NCI-H2196 treated with DMSO at 0.1 percent for 48 hours (cell line): Measurements from ENCODE around the gene CCR7.
"Not testable (repeated sequence)": the region's sequence is repeated elsewhere in the genome, so short reads cannot be mapped to it uniquely, and the experiment has no call there.

ENCODE experiments used
- DNase-seq: peaks from one replicate; lab custom pipeline; 2025; ENCODE audit not compliant: unreplicated experiment; lab: John Stamatoyannopoulos, UW

CCR7 gene

GRCh38 chr17:40597556-40598300 lies 32.5 kb upstream of the CCR7 start:
- DNase-seq: no peak

DNA sequence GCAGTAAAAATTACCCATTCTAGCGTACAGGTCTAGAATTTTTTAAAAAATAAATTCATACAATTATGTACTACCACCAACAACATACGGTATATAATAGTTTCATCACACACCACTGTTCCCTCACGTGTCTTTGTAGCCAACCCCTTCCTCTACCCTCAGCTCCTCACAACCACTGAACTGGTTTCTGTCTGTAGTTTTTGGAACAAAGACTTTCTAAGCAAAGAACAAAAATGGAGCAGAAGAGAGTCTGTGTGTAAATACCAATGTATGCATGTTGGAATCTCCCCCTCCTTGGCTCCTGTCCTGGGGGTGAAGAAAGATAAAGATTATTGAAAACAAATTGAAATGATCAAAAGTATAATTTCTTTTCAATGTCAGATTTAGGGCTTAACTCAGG lies 31.9 kb upstream of the CCR7 start:
- DNase-seq: no peak

DNA sequence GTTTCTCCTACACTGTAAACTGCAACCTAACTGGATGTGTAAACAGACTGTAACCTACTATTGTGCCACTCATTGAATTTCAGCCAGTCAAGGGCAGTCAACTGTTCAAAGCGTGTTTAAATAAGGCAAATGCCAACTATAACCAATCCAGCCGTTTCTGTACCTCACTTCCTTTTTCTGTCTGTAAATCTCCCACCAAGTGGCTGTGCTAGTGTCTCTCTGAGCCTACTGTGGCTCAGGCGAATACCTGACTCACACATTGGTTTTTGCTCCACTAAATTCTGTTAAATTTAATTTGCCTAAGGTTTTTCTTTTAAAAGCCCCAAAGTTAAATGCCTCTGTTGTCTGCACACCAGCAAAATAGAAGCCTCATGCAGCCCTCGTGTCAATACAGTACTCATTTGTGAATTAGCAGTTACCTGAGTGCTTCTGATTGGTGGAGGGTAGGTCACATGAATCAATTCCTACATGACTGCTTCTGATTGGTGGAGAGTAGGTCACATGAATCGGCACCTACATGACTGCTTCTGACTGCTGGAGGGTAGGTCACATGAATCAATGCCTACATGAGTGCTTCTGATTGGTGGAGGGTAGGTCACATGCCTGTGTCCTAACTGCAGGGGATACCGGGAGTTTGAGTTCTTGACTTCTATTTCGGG lies 31.1 kb upstream of the CCR7 start:
- no peak for DNase-seq

DNA sequence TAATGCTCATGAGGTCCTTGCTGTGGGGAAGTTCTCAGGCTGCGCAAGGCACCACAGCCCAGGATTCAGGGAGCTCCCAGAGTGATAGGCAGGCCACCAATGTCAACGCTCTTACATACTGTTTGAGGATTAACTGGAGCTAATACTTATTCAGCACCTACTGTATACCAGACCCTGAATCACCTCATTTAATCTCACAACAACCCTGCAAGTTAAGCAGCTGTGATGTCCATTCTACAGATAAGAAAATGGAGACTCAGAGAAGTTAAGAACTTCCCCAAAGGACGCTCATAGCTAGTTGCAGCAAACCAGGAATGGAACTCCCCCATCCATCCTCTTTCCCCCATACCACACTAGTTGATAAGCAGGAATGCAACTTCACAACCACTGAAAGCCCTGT lies 25.5 kb upstream of the CCR7 start:
- no peak for DNase-seq

GRCh38 chr17:40588552-40588951 lies 23.3 kb upstream of the CCR7 start:
- no peak for DNase-seq

GRCh38 chr17:40586264-40586663 lies 21.0 kb upstream of the CCR7 start:
- DNase-seq: not testable (repeated sequence)

DNA sequence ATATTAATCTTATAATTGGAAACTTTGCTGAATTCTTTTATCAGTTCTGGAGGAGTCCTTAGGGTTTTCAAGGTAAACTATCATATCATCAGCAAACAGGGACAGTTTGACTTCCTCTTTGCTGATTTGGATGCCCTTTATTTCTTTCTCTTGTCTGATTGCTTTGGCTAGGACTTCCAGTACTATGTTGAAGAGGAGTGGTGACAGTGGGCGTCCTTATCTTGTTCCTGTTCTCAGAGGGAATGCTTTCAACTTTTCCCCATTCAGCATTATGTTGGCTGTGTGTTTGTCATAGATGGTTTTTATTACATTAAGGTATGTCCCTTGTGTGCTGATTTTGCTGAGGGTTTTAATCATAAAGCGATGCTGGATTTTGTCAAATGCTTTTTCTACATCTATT lies 19.7 kb upstream of the CCR7 start:
- DNase-seq: not testable (repeated sequence)

- peak; percentile 12 for DNase-seq
Measured at GRCh38 chr17:40582328-40582901, 17.1 kb upstream of the CCR7 start.

DNA sequence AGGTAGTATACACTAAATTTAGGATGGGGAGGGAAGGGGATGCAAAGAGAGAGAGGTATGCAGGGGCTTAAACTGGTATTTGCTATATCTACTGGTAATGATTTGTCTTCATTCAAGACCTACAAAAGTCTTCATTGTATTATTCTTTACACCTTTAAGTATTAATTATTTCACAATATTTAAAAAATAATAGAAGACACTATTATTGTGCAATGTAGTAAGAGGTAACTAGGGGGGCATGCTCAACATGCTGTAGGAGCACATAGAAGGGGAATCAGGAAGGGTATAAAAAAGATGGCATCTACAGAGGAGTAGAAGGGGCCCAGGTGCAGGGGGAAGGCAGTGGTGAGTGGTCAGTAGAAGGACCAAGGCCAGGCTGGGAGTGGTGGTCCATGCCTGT lies 14.9 kb upstream of the CCR7 start:
- DNase-seq: no peak

DNA sequence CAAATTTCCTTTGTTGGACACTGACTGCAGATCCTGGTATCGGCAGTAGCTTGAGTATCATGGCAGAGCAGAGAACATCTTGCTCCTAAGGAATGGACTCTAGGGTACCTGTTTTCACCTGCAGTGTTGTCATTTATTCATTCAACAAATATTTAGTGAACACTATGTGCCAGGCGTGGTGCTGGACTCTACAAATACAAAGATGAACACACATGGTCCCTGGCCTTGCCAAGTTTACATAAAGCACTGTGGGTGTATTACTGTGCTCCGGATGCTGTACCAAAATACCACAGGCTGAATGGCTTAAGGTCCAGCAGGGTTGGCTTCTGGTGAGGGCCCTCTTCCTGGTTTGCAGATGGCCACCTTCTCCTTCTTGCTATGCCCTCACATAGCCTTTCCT lies 14.2 kb upstream of the CCR7 start:
- no peak for DNase-seq

DNA sequence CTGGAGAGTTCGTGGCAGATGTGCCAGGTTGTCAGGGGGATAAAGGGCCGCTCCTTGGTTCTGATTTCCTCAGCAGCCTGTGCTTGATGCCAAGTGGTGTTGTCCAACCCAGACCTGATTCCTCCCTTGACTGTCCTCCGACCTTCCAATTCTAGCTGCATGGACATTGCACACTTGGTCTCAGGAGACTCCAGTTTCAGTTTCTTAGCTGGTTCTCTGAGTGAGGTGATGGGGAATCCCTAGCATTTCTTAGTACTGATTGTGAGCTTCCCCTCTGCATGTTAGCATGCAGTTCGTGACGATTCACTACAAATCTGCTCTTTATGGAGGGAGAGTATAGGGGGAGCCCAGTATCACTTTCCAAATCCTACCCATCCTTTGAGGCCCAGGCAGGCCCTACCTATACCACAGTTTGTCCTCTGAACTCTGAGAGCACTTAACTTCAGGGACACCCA lies 12.4 kb upstream of the CCR7 start:
- no peak for DNase-seq

DNA sequence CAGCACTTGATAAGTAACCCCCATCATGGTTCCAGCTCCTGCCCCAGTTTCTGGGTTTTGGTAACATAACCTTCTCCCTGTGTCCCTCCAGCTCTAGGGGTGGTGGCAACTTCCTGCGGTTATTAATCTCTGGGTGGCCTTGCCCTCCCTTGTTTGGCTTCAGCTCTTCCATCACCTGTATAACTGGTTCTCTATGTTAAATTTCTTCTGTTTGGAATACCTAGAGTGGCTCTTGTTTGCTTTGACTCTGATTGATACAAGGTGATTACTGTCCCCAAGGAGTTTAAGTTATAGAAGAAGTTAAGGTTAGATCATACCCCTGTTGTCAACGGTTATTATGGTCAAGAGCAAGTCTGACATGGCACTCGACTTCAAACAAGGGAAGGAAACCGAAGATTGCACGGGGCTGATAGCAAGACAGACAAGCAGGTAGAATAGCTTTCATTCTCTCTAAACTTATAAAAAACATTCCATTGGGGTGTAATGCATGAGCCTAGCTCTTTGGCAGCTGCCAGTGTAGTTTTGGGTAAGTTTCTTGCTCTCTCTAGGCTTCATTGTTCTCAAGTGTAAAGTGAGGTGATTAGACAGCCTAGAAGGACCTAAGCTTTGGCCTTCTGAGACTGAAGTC lies 11.0 kb upstream of the CCR7 start:
- no peak for DNase-seq

DNA sequence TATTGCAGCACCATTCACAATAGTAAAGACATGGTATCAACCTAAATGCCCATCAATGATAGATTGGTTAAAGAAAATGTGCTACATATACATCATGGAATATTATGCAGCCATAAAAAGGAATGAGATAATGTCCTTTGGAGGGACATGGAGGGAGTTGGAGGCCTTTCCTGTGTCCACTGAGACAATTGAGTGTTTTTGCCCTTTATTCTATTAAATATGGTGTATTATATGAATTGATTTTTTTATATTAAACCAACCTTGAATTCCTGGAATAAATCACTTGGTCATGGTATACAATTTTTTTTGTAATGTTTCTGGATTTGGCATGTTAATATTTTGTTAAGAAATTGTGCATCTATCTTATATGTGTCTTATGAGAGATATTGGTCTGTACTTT lies 9.0 kb upstream of the CCR7 start:
- DNase-seq: no peak

DNA sequence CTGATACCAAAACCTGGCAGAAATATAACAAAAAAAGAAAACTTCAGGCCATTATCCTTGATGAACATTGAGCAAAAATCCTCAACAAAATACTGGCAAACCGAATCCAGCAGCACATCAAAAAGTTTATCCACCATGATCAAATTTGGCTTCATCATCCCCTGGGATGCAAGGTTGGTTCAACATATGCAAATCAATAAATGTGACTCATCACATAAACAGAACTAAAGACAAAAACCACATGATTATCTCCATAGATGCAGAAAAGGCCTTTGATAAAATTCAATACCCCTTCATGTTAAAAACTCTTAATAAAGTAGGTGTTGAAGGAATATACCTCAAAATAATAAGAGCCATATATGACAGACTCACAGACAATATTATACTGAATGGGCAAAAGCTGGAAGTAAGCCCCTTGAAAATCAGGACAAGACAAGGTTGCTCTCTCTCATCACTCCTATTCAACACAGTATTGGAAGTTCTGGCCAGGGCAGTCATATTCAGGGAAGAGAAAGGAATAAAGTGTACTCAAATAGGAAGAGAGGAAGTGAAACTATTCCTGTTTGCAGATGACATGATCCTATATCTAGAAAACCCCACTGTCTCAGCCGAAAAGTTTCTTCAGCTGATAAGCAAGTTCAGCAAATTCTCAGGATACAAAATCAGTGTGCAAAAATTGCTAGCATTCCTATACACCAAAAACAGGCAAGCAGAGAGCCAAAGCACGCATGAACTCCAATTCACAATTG lies 7.1 kb upstream of the CCR7 start:
- not testable (repeated sequence) for DNase-seq

- DNase-seq: no peak
Measured at GRCh38 chr17:40568074-40568836, 3.0 kb upstream of the CCR7 start.

DNA sequence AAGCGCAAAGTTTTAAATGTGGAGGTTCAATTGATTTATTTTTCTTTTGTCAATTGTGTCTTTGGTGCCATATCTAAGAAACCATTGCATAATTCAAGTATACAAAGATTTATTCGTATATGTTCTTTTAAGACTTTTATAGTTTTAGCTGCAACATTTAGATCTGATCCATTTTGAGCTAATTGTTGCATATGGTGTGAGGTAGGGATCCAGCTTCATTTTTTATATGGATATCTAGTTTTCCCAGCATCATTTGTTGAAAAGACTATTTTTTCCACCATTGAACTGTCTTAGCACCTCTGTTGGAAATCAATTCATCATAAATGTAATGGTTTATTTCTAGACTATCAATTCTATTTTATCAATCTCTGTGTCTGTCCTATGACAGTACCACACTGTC lies 2.1 kb upstream of the CCR7 start:
- no peak for DNase-seq

DNA sequence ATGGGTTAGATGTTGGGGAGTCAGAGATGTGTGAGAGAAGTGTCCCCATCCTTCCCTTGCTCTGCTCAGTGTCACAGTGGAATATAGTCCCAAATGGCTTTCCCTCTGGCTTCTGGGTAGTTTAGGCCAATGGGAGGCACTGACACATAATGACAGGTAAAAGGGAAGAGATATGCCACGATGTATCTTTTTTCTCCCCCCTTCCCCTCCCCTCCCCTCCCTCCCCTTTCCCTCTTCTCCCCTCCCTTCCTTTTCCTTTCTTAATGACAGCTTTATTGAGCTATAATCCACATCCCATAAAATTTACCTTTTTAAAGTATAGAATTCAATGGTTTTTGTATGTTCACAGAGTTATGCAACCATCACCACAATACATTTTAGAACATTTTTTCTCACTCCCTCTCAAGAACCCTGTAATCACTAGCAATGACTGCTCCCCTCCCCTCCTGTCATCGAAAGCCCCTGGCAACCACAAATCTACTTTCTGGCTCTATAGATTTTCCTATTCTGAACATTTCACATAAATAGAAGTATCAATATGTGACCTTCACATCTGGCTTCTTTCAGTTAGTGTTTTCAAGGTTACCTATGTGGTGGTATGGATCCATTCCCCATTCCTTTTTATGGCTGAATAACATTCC lies 617 bp upstream of the CCR7 start:
- no peak for DNase-seq

GRCh38 chr17:40564195-40564882 lies 933 bp downstream of the CCR7 start:
- DNase-seq: no peak
